ENCODE measurements around the gene ATXN2.

GRCh38 chr12:111417290-111417689, 181.8 kb downstream of the ATXN2 start:
- no peak for TF ChIP-seq RXRA (IDR thresholded peaks at IDR 0.05)
- no peak for TF ChIP-seq CTCF (IDR thresholded peaks at IDR 0.05; ENCODE audit: low read depth, low read length, missing input control)
- TF ChIP-seq JUND (IDR thresholded peaks at IDR 0.05): no peak
- no peak for TF ChIP-seq GABPA (IDR thresholded peaks at IDR 0.05 in 1 of 2, conservative IDR thresholded peaks at IDR 0.05 in 1 of 2)
- TF ChIP-seq REST (IDR thresholded peaks at IDR 0.05): no peak
- no peak for TF ChIP-seq RAD21 (IDR thresholded peaks at IDR 0.05)

Measured in liver (tissue), 3 donors.